CD4-positive, alpha-beta T cell (primary cell): ENCODE measurements around the gene KCNQ1. TPM values are rescaled to one million over a fixed set of nuclear protein-coding genes. Genes with fewer than 3 reads are reported as not detected.

Experiments
- ATAC-seq: fragments of 200-7000 bp; cut with Tn5 transposase; one replicate; pipeline ENCODE4 v1.10.0; 2022; ENCODE audit warnings: mild to moderate bottlenecking; ENCODE audit not compliant: poor library complexity
- CTCF ChIA-PET: fragments of 350-600 bp; sonication (Branson Sonifier 250); formaldehyde crosslinking; loops from one replicate; lab custom pipeline; 2021; ENCODE audit warnings: antibody characterized with exemption, inconsistent platforms; lab: Charles Lee
- POLR2A ChIA-PET: fragments of 350-600 bp; sonication (Branson Sonifier 250); formaldehyde crosslinking; loops from one replicate; lab custom pipeline; 2021; ENCODE audit warnings: antibody characterized with exemption, inconsistent platforms; lab: Charles Lee
- DNase-seq, 14 experiments: peaks; one replicate each; pipeline ENCODE4 v3.0.0-alpha.2; 2013 to 2020; ENCODE audit warnings: mixed read lengths in 2 of 14
- H3K27ac ChIP-seq, 2 donors: one replicate each; pipeline versions ENCODE4 v1.5.1 to v1.7.0; 2013; ENCODE audit warnings: low read length in 2 of 2, low read depth in 1 of 2, mild to moderate bottlenecking in 1 of 2
- H3K27me3 ChIP-seq, 2 experiments: 1 replicate in 1 of 2; 2 replicates in 1 of 2; pipeline versions ENCODE4 v1.6.1 to v1.7.0; 2013; ENCODE audit warnings: low read length in 2 of 2, control low read depth in 1 of 2, mild to moderate bottlenecking in 1 of 2, moderate library complexity in 1 of 2; ENCODE audit not compliant: insufficient read depth in 2 of 2, control insufficient read depth in 1 of 2
- H3K36me3 ChIP-seq: one replicate; pipeline ENCODE4 v1.6.1; 2013; ENCODE audit warnings: low read length, control low read depth; ENCODE audit not compliant: insufficient read depth
- H3K4me1 ChIP-seq: one replicate; pipeline ENCODE4 v1.6.1; 2013; ENCODE audit warnings: low read length, control low read depth; ENCODE audit not compliant: insufficient read depth
- H3K4me3 ChIP-seq: one replicate; pipeline ENCODE4 v1.5.1; 2013; ENCODE audit warnings: mild to moderate bottlenecking, low read length, moderate library complexity
- H3K9me3 ChIP-seq, 2 experiments: 1 replicate in 1 of 2; 2 replicates in 1 of 2; pipeline versions ENCODE4 v1.6.1 to v1.7.0; 2013; ENCODE audit warnings: low read length in 2 of 2, mild to moderate bottlenecking in 2 of 2, control low read depth in 1 of 2, moderate library complexity in 1 of 2; ENCODE audit not compliant: control insufficient read depth in 1 of 2, insufficient read depth in 1 of 2
- H3K27ac Mint-ChIP-seq: one replicate; pipeline ENCODE4 v1.8.0; 2020; ENCODE audit warnings: mixed read lengths
- H3K27me3 Mint-ChIP-seq: one replicate; pipeline ENCODE4 v1.8.0; 2021; ENCODE audit warnings: mixed read lengths
- H3K36me3 Mint-ChIP-seq: one replicate; pipeline ENCODE4 v1.8.0; 2021; ENCODE audit warnings: low read depth, mixed read lengths
- H3K4me1 Mint-ChIP-seq: one replicate; pipeline ENCODE4 v1.8.0; 2021; ENCODE audit warnings: low read depth, mixed read lengths
- H3K4me3 Mint-ChIP-seq: one replicate; pipeline ENCODE4 v1.8.0; 2020; ENCODE audit warnings: mild to moderate bottlenecking, mixed read lengths
- H3K9me3 Mint-ChIP-seq: one replicate; pipeline ENCODE4 v1.8.0; 2020; ENCODE audit warnings: mixed read lengths
- intact Hi-C, 2 experiments: fragments of 100-400 bp; cut with DNase I in 1 of 2; cut with micrococcal nuclease in 1 of 2; formaldehyde crosslinking; loops; one replicate each; pipeline versions ENCODE4 v1.15.1 to v1.9.0; 2023 to 2025; cut with DNase I, micrococcal nuclease
- total RNA-seq, 174 experiments: library from RNA in 2 of 174; stranded (reverse) in 2 of 174; gene quantifications; one replicate each; pipeline ENCODE4 v1.2.3 and lab custom pipeline; 2021 to 2026
- TF ChIP-seq, protein P1 (sequence below): fragments of 200-600 bp; IDR thresholded peaks from one replicate; pipeline ENCODE4 v1.8.0; 2022; ENCODE audit warnings: antibody characterized with exemption, mild to moderate bottlenecking

KCNQ1 gene
- total RNA-seq, 2 experiments from 2014 or later = 31.3 to 33.1 TPM

DNA sequence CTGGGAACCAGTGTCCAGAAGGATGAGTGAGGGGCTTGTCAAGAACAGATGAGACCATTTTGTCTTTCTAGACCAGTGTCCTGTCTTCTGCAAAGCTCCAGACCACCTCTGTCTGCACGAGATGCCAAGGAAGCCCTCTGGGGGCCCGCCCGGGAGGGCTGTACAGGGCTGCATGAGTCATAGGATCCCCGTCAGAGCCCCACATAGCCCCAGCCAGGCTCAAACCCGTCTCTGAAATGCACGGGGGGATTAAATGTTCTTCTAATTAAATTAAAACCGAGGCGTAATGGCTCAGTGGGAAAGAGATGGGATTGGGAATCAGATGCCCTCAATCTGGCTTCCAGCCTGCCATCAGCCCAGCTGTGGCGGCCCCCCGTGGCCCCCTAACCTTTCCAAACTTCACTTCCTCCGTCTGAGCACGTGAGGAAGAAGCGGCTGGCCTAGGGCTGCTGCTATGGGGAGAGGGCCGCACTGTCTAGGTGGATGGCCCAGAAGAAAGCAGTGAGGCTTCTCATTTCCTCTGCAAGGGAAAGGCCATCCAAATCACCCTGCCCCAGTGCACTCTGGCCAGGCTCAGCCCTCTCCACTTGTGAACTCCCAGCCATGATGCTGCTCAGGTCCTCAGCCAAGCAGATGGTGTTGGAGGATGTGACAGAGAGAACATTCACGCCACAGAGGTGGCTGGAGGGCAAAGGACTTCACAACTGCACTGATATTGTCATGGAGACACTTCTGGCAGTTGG, 222.2 kb downstream of the KCNQ1 start:
- ChIA-PET POLR2A (no interaction called here), CTCF (no interaction called here)
- TF ChIP-seq, protein P1, sequence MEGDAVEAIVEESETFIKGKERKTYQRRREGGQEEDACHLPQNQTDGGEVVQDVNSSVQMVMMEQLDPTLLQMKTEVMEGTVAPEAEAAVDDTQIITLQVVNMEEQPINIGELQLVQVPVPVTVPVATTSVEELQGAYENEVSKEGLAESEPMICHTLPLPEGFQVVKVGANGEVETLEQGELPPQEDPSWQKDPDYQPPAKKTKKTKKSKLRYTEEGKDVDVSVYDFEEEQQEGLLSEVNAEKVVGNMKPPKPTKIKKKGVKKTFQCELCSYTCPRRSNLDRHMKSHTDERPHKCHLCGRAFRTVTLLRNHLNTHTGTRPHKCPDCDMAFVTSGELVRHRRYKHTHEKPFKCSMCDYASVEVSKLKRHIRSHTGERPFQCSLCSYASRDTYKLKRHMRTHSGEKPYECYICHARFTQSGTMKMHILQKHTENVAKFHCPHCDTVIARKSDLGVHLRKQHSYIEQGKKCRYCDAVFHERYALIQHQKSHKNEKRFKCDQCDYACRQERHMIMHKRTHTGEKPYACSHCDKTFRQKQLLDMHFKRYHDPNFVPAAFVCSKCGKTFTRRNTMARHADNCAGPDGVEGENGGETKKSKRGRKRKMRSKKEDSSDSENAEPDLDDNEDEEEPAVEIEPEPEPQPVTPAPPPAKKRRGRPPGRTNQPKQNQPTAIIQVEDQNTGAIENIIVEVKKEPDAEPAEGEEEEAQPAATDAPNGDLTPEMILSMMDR = no peak
- peaks cover 0 to 4% of the 10 kb centered on the region in 2 experiments for H3K9me3 ChIP-seq
- H3K4me3 ChIP-seq = no peak overlapping the region
- peaks cover 10% of the 10 kb centered on the region for H3K36me3 ChIP-seq
- Mint-ChIP-seq H3K27me3 (no peaks in the 10 kb centered on the region), H3K9me3 (no peaks in the 10 kb centered on the region), H3K36me3 (peaks cover 29% of the 10 kb centered on the region), H3K4me1 (no peaks in the 10 kb centered on the region), H3K27ac (no peak overlapping the region), H3K4me3 (no peak overlapping the region)
- H3K27me3 ChIP-seq = no peaks in the 10 kb centered on the region
- intact Hi-C loops = no loop called here
- H3K4me1 ChIP-seq = no peaks in the 10 kb centered on the region
- DNase-seq = no peak
- no peak overlapping the region for H3K27ac ChIP-seq
- ATAC-seq = no peak

DNA sequence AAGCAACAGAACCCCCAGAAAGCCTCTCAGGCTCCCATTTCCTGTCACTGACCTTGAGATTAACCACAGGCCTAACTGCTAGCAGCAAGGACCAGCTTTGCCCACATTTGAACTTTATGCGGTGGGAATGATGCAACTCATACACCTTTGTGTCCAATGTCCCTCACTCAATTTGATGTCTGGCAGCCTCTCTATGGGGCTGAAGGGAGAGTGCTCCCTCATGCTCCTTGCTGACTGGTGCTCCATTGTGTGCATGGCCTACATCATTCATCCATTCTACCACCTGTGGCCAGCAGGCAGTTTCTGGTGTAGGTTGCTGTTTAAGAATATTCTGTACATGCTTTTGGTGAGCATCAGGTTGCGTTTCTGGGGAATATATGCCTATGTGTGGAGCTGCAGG, 223.1 kb downstream of the KCNQ1 start:
- no peaks in the 10 kb centered on the region for H3K4me1 Mint-ChIP-seq
- CTCF ChIA-PET = no interaction called here
- H3K27ac Mint-ChIP-seq = no peak overlapping the region
- H3K36me3 Mint-ChIP-seq = peaks cover 23% of the 10 kb centered on the region
- Histone ChIP-seq H3K4me1 (no peaks in the 10 kb centered on the region), H3K27me3 (no peaks in the 10 kb centered on the region), H3K9me3 (no peaks in the 10 kb centered on the region), H3K27ac (no peak overlapping the region), H3K36me3 (peaks cover 10% of the 10 kb centered on the region), H3K4me3 (no peak overlapping the region)
- no peak overlapping the region for H3K4me3 Mint-ChIP-seq
- intact Hi-C loops = no loop called here
- TF ChIP-seq, protein P1 = no peak
- ATAC-seq (no peak), DNase-seq (no peak)
- no peaks in the 10 kb centered on the region for H3K9me3 Mint-ChIP-seq
- no peaks in the 10 kb centered on the region for H3K27me3 Mint-ChIP-seq
- POLR2A ChIA-PET = no interaction called here

DNA sequence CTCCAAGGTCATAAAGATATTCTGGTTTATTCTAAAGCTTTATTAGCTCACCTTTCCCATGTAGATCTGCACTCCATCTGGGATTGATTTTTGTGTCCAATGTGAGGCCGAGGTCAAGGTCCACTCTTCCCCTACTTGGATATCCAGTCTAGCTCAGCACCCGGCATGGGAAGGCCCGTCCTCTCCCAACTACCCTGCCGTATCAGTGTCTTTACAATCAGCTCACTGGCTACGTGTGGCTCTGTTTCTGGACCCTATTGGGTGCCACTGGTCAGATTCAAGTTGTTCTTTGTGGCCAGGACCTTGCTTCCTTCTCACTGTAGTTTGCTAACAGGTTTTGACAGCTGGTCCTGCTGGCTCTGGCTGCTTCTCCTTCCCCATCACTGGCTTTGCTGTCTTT, 224.1 kb downstream of the KCNQ1 start:
- H3K27ac ChIP-seq = no peak overlapping the region
- CTCF ChIA-PET = no interaction called here
- ATAC-seq = no peak
- no peak overlapping the region for H3K4me3 ChIP-seq
- no peak overlapping the region for H3K27ac Mint-ChIP-seq
- H3K4me1 ChIP-seq = no peaks in the 10 kb centered on the region
- H3K27me3 ChIP-seq = no peaks in the 10 kb centered on the region
- H3K4me3 Mint-ChIP-seq = no peak overlapping the region
- no peaks in the 10 kb centered on the region for H3K9me3 Mint-ChIP-seq
- H3K9me3 ChIP-seq = no peaks in the 10 kb centered on the region
- POLR2A ChIA-PET = no interaction called here
- H3K36me3 ChIP-seq = peaks cover 6% of the 10 kb centered on the region
- DNase-seq = no peak
- no peaks in the 10 kb centered on the region for H3K4me1 Mint-ChIP-seq
- peaks cover 18% of the 10 kb centered on the region for H3K36me3 Mint-ChIP-seq
- intact Hi-C loops = no loop called here
- TF ChIP-seq, protein P1 = no peak
- H3K27me3 Mint-ChIP-seq = no peaks in the 10 kb centered on the region
